Dendritic cell treated with granulocyte-macrophage colony-stimulating factor and Interleukin-4, amounts not matched to agents 40 ng/mL and 50 ng/mL, for 4 days (primary cell): ENCODE measurements around the gene HAT1.

Experiments used
- H3K27ac Mint-ChIP-seq: one replicate; pipeline ENCODE4 v1.8.0; 2022; ENCODE audit warnings: mild to moderate bottlenecking, mixed read lengths
- H3K27me3 Mint-ChIP-seq: one replicate; pipeline ENCODE4 v1.8.0; 2022; ENCODE audit warnings: mild to moderate bottlenecking, mixed read lengths
- H3K36me3 Mint-ChIP-seq: one replicate; pipeline ENCODE4 v1.8.0; 2022; ENCODE audit warnings: low read depth, mixed read lengths
- H3K4me1 Mint-ChIP-seq: one replicate; pipeline ENCODE4 v1.8.0; 2022; ENCODE audit warnings: low read depth, mixed read lengths
- H3K4me3 Mint-ChIP-seq: one replicate; pipeline ENCODE4 v1.8.0; 2022; ENCODE audit warnings: mild to moderate bottlenecking, moderate library complexity, mixed read lengths
- H3K9me3 Mint-ChIP-seq: one replicate; pipeline ENCODE4 v1.8.0; 2022; ENCODE audit warnings: mixed read lengths
- intact Hi-C: fragments of 100-400 bp; cut with micrococcal nuclease; formaldehyde crosslinking; loops from one replicate; pipeline ENCODE4 v1.15.0; 2022

Gene HAT1, protein sequence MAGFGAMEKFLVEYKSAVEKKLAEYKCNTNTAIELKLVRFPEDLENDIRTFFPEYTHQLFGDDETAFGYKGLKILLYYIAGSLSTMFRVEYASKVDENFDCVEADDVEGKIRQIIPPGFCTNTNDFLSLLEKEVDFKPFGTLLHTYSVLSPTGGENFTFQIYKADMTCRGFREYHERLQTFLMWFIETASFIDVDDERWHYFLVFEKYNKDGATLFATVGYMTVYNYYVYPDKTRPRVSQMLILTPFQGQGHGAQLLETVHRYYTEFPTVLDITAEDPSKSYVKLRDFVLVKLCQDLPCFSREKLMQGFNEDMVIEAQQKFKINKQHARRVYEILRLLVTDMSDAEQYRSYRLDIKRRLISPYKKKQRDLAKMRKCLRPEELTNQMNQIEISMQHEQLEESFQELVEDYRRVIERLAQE

GRCh38 chr2:171922230-171923022 is at the start of gene HAT1:
Gene HAT1, plus strand, starts transcription at chr2:171922461. Its CDS starts 40 bp downstream, at chr2:171922501.
- Mint-ChIP-seq H3K36me3 (peaks cover 40% of the 10 kb centered on the region), H3K27ac (peak within 1 kb of the TSS; percentile 98), H3K9me3 (no peaks in the 10 kb centered on the region), H3K27me3 (no peaks in the 10 kb centered on the region), H3K4me3 (peak within 1 kb of the TSS; percentile 97), H3K4me1 (peaks cover 23% of the 10 kb centered on the region)
- intact Hi-C loops: loop anchor here (1.0 kb wide), 3 partner anchors 28 to 162 kb away; partner anchors contain the start of gene SLC25A12

DNA sequence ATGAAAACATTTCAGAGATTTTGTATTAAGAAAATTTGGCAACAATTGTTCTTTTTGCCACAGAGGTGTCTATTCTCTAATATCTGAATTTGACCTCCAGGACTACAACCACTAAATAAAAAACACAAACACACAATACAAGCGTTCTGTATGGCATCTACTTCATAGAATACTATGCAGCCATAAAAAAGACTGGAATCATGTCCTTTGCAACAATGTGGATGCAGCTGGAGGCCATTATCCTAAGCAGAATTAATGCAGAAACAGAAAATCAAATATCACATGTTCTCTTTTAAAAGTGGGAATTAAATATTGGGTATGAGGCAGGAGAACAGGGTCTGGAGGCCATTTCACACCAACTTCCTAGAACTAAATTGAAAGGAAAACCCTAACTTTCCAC is 47.7 kb upstream of the HAT1 start:
- H3K9me3 Mint-ChIP-seq: peaks cover 8% of the 10 kb centered on the region
- H3K4me3 Mint-ChIP-seq: no peak overlapping the region
- peaks cover 32% of the 10 kb centered on the region for H3K36me3 Mint-ChIP-seq
- no peak overlapping the region for H3K27ac Mint-ChIP-seq
- no peaks in the 10 kb centered on the region for H3K27me3 Mint-ChIP-seq
- intact Hi-C loops: no loop called here
- H3K4me1 Mint-ChIP-seq: peaks cover 9% of the 10 kb centered on the region

DNA sequence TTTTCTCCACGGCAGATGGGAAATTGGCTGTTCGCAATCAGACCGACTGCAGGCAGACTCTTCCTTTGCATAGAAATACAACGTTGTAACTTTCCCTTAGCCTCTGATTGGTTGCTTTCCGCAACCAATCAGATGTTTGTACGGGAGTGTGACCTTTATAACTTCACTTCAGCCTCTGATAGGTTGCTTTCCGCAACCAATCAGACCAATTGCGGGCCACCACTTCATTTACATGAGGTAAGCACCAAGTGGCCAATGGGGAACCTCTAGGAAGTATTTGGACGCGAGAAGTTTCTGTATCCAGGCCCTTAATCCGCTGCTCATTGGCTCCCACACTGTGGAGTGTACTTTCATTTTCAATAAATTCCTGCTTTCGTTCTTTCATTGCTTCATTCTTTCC is 47.3 kb upstream of the HAT1 start:
- intact Hi-C loops: no loop called here

DNA sequence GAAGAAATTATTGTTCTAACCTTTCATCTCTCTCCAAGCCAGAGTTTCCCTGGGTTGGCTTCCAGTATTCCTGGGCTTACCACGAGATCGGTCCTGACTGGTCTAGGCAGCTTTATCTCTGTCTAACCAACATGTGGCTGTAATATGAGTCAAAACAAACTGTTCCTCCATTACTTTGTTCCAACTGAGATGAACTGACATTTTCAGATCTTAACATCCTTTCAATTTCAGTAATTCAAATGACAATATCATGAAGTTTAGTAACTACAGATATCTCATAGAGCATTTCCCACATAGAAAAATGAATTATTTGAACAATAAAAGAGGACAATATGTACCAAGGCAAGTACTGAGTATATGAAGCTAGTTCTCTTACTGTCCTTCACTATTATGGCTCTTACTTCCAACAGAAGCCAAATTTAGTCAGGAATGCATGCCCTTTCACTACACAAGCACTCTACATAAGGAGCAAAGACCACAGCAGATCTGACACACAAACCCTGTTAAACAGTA is 43.7 kb upstream of the HAT1 start:
- Mint-ChIP-seq H3K4me3 (no peak overlapping the region), H3K36me3 (peaks cover 14% of the 10 kb centered on the region), H3K27ac (no peak overlapping the region), H3K27me3 (no peaks in the 10 kb centered on the region), H3K4me1 (no peaks in the 10 kb centered on the region), H3K9me3 (peaks cover 8% of the 10 kb centered on the region)
- intact Hi-C loops: no loop called here

More for the DNA sequence above, 47.3 kb upstream of the HAT1 start:
- Mint-ChIP-seq H3K4me3 (no peak overlapping the region), H3K4me1 (peaks cover 9% of the 10 kb centered on the region), H3K9me3 (peaks cover 8% of the 10 kb centered on the region), H3K27me3 (no peaks in the 10 kb centered on the region), H3K27ac (no peak overlapping the region), H3K36me3 (peaks cover 32% of the 10 kb centered on the region)

- no peaks in the 10 kb centered on the region for H3K27me3 Mint-ChIP-seq
- peaks cover 7% of the 10 kb centered on the region for H3K9me3 Mint-ChIP-seq
- peaks cover 8% of the 10 kb centered on the region for H3K36me3 Mint-ChIP-seq
- H3K4me1 Mint-ChIP-seq: no peaks in the 10 kb centered on the region
- intact Hi-C loops: no loop called here
- no peak overlapping the region for H3K4me3 Mint-ChIP-seq
- H3K27ac Mint-ChIP-seq: no peak overlapping the region
Measured at GRCh38 chr2:171879865-171880264, 42.4 kb upstream of the HAT1 start.

DNA sequence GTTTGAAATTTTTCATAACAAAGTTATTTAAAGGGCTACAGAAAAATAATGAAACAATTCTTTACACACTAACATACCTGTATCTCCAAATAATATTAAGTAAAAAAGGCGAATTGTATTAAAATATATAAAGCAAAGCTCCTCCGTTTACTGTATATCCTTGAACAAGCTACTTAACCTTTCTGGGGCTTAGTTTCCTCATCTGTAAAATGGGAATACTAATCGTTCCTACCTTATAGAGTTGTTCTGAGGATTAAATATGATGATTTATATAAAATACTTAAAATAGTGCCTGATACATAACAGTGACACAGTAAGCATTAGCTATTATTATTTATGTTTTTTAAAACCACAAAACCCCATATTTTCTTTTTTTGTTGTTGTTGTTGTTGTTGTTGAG is 41.5 kb upstream of the HAT1 start:
- H3K27ac Mint-ChIP-seq: no peak overlapping the region
- no peak overlapping the region for H3K4me3 Mint-ChIP-seq
- no peaks in the 10 kb centered on the region for H3K9me3 Mint-ChIP-seq
- H3K4me1 Mint-ChIP-seq: no peaks in the 10 kb centered on the region
- intact Hi-C loops: no loop called here
- no peaks in the 10 kb centered on the region for H3K36me3 Mint-ChIP-seq
- H3K27me3 Mint-ChIP-seq: no peaks in the 10 kb centered on the region

DNA sequence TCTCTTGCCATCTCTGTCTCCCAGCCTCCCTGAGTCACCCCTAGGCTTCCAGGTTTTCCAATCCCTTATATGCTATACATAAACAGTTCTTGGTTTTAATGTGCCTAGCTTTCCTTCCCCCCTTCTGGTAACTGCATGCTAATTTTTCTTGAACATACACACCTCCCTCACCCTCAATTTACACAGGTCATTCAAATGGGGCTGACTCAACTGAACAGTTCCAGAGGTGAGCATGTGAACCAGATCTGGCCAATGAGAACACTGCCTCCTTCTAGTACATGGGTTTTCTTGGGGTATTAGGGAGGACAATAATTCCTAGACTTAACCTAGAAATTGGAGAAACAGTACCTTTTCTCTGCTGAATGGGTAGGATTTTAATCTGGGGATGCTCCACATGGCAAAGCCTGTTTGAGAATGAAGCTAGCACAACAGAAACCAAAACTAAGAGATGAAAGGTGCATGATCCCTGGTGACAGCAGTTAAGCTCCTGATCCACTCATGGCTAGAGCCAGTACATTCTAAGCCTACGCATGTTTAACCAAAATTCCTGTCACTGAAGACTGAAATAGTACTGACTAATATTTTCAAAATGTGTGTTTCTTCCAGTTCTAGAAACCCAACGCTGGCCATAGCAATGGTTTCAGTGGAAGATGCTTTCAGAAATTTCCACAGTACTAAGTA is 40.0 kb upstream of the HAT1 start:
- no peaks in the 10 kb centered on the region for H3K9me3 Mint-ChIP-seq
- H3K4me1 Mint-ChIP-seq: no peaks in the 10 kb centered on the region
- H3K36me3 Mint-ChIP-seq: no peaks in the 10 kb centered on the region
- no peaks in the 10 kb centered on the region for H3K27me3 Mint-ChIP-seq
- no peak overlapping the region for H3K27ac Mint-ChIP-seq
- intact Hi-C loops: no loop called here
- H3K4me3 Mint-ChIP-seq: no peak overlapping the region

DNA sequence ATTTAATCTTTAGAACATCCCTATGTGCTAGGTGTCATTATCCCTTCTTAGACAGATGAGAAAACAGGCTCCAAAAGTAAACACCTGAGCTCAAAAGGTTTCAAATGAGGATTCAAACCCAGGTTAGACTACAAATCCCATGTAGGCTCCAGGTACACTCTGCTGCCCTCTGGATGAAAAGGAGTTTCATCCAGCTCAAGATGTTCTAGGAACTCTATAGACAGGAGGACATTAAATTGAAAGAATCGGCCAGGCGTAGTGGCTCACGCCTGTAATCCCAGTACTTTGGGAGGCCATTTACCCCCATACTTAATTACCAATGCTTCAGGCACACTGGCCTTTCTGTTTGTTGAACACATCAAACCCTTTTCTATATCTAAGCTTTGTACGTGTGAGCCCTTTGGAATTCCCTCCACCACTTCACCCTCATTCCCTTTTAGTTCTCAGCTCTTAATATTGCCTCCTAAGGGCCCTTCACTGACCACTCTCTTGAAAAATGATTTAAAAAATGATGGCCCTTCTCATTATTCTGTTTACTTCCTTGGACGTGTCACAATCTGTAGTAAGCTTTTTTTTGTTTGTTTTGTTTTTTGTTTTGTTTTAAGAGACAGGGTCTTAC is 38.9 kb upstream of the HAT1 start:
- Mint-ChIP-seq H3K27me3 (no peaks in the 10 kb centered on the region), H3K27ac (no peak overlapping the region), H3K9me3 (no peaks in the 10 kb centered on the region)

DNA sequence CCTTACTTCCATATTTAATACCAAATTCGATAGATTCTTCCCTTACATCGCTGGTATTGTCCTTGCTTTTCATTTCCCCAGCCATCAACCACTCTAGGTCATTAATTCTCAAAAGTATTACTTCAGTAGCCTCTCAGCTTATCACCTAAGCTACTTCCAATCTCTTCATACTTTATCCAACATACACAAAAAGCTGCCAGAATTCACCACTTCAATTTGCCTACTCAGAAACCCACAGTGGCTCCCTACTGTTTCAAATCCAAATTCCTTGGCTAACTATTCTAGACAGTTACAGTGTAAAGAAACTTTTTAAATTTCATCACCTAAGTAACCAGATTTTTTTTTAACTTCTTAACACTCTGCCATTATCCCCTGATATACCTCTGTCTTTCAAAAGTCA is 32.9 kb upstream of the HAT1 start:
- H3K4me3 Mint-ChIP-seq: no peak overlapping the region
- intact Hi-C loops: no loop called here
- no peaks in the 10 kb centered on the region for H3K27me3 Mint-ChIP-seq
- H3K27ac Mint-ChIP-seq: no peak overlapping the region
- H3K4me1 Mint-ChIP-seq: peaks cover 9% of the 10 kb centered on the region
- H3K9me3 Mint-ChIP-seq: no peaks in the 10 kb centered on the region
- peaks cover 37% of the 10 kb centered on the region for H3K36me3 Mint-ChIP-seq

More for the DNA sequence above, 38.9 kb upstream of the HAT1 start:
- H3K4me3 Mint-ChIP-seq: no peak overlapping the region
- peaks cover 9% of the 10 kb centered on the region for H3K36me3 Mint-ChIP-seq
- no peaks in the 10 kb centered on the region for H3K4me1 Mint-ChIP-seq
- intact Hi-C loops: no loop called here

- H3K27me3 Mint-ChIP-seq: no peaks in the 10 kb centered on the region
- H3K9me3 Mint-ChIP-seq: no peaks in the 10 kb centered on the region
- no peak overlapping the region for H3K4me3 Mint-ChIP-seq
- H3K27ac Mint-ChIP-seq: no peak overlapping the region
- H3K36me3 Mint-ChIP-seq: peaks cover 37% of the 10 kb centered on the region
- H3K4me1 Mint-ChIP-seq: peaks cover 9% of the 10 kb centered on the region
- intact Hi-C loops: loop anchor here (5.0 kb wide), 1 partner anchor 212 kb away; the partner anchor contains the start of gene DLX2
Measured at GRCh38 chr2:171889808-171890207, 32.5 kb upstream of the HAT1 start.

DNA sequence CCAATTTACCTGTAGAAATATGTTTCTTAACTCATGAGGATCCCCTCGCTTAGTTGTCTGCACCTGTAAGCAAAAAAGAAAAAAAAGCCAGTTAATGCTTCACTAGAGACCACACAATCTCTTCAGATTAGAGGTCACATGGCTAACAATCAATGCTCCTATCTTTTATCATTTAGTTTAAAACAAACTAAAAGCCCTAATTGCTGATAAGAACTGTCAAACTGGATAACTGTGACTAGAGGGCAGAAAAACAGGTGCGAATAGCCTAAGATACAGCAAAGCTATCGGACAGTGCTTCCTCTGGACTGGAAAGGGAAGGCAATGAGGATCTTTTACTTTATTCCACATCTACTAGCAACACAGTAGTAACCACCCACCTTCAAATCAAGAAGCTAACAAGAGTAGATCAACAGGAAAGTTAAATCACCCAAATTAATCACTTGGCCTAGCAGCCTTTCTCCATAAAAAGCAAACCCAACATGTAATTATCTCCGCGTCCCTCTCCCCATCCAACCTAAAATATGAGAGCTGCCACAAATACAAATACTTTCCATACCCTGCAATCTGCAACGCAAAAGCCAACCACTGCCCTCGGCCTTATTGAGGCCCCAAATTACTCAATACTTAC is 29.0 kb upstream of the HAT1 start:
- intact Hi-C loops: loop anchor here (5.0 kb wide), 1 partner anchor 209 kb away; the partner anchor contains the start of gene DLX2
- peaks cover 17% of the 10 kb centered on the region for H3K4me1 Mint-ChIP-seq
- peak overlapping the region; percentile 89 for H3K4me3 Mint-ChIP-seq
- H3K27ac Mint-ChIP-seq: peak overlapping the region; percentile 91
- H3K9me3 Mint-ChIP-seq: no peaks in the 10 kb centered on the region
- peaks cover 28% of the 10 kb centered on the region for H3K36me3 Mint-ChIP-seq
- H3K27me3 Mint-ChIP-seq: no peaks in the 10 kb centered on the region

- Mint-ChIP-seq H3K4me3 (peak within 1 kb of the TSS; percentile 89), H3K9me3 (no peaks in the 10 kb centered on the region), H3K27me3 (no peaks in the 10 kb centered on the region), H3K4me1 (peaks cover 18% of the 10 kb centered on the region), H3K27ac (peak within 1 kb of the TSS; percentile 91), H3K36me3 (peaks cover 28% of the 10 kb centered on the region)
- intact Hi-C loops: loop anchor here (1.0 to 5.0 kb wide), 2 partner anchors 28 to 208 kb away; partner anchors contain the start of genes DLX2 and HAT1
Measured at GRCh38 chr2:171893824-171894611, 28.2 kb upstream of the HAT1 start, which contains the start of gene SLC25A12. Gene SLC25A12, minus strand, starts transcription at chr2:171894244. Its CDS starts 30 bp downstream, at chr2:171894214.
